Glomerular endothelial cell (primary cell): ENCODE results near the gene PLCL2. TPM values are rescaled to one million over a fixed set of nuclear protein-coding genes. Genes with fewer than 3 reads are reported as not detected.
"Not testable (repeated sequence)": the region's sequence is repeated elsewhere in the genome, so short reads cannot be mapped to it uniquely, and the experiment has no call there.

Experiments
- DNase-seq: peaks from one replicate; pipeline ENCODE4 v3.0.0-alpha.2; 2011; ENCODE audit warnings: low read depth, low spot score; ENCODE audit errors: extremely low read depth
- total RNA-seq: library from RNA; depleted of rRNA; stranded (reverse); fragments of >200 nt; gene quantifications from 2 replicates; pipeline ENCODE4 v1.2.3, GENCODE V29; 2015

PLCL2 gene
- total RNA-seq, 1 donor from 2014 or later: 13.1 TPM

GRCh38 chr3:17103579-17103978 is 218.8 kb downstream of the PLCL2 start:
- no peak for DNase-seq

DNA sequence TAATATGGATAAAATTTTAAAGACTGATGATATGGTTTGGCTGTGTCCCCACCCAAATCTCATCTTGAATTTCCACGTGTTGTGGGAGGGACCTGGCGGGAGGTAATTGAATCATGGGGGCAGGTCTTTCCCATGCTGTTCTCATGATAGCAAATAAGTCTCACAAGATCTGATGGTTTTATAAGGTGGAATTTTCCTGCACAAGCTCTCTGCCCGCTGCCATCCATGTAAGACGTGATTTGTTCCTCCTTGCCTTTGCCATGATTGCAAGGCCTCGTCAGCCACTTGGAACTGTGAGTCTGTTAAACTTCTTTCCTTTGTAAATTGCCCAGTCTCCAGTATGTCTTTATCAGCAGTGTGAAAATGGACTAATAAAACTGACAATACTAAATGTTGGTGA is 222.0 kb downstream of the PLCL2 start:
- DNase-seq: not testable (repeated sequence)

GRCh38 chr3:17110660-17111396 is 226.1 kb downstream of the PLCL2 start:
- no peak for DNase-seq

DNA sequence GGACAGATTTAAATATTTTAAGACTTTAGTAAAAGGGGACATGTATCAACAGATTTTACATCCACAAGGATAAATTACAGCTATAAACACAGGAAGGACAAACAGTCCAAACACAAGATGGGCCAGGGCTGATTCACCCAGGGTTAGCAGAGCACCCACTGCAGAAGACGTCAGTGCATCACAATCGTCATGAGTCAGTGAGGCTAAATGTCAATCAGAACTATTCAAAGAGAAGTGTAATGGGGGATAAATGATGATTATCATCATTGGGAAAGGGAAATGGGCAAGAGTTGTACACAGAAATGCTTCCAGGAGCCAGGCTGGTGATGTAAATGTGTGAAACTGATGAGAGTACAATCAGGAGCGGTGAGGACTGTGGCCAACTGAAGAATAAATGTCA is 226.8 kb downstream of the PLCL2 start:
- DNase-seq: no peak

DNA sequence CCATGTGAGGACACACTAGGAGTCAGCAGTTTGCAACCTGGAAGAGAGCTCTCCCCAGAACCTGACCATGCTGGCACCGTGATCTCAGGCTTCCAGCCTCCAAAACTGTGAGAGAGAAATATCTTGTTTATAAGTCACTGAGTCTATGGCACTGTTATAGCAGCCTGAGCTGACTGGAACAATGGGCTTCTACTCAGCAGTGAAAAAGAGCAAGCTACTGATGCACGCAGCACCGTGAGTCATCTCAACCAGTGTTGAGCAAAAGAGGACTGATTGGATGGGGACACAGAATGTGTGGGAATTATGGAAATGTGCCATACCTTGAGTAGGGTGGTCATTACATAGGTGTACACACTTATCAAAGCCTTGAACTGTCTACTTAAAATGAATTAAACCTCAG is 230.4 kb downstream of the PLCL2 start:
- no peak for DNase-seq

DNA sequence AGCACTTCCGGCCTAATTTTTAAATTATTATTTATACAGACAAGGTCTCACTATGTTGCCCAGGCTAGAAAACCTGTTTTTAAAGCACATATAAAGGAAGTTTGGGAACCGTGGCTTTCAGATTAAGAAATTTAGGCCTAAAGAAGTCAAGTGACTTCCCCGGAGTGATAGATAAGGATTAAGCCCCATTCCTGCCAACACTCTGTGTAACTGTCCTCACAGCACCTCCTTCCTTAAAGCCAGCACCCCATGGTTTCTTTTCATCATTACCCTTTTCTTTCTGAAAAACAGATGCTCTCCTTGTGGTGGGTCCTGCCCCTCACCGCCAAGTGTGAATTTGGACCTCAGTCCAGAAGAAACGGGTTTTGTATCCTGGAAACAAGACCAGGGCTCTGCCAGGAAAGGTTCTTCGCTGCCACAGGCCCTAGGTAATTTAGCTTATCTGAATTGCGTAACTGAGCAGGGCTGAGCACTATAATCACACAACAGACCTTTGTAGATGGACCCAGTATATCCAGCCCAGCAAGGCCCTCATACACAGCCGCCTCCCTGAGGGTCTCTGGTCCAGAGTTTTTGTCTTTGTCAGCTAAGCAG is 231.3 kb downstream of the PLCL2 start:
- no peak for DNase-seq

DNA sequence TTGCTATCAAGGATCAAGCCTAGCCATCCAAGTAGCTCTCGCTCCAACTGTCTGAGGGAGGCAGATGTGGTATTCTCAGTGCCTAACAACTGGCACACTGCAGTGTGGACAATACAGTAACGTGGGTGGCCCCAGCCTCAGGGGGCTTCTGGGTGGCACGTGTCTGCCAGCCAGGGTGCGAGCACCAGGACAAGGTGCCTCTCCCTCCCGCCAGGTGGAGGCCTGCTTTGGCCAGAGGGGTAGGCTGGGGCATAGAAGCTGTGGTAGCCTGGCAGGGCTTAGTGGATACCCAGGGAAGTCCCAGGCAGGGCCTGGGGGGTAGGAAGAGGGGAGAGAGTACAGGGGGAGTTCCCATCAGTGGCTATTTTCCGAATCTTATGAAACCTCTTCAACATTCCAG is 234.0 kb downstream of the PLCL2 start:
- DNase-seq: no peak

DNA sequence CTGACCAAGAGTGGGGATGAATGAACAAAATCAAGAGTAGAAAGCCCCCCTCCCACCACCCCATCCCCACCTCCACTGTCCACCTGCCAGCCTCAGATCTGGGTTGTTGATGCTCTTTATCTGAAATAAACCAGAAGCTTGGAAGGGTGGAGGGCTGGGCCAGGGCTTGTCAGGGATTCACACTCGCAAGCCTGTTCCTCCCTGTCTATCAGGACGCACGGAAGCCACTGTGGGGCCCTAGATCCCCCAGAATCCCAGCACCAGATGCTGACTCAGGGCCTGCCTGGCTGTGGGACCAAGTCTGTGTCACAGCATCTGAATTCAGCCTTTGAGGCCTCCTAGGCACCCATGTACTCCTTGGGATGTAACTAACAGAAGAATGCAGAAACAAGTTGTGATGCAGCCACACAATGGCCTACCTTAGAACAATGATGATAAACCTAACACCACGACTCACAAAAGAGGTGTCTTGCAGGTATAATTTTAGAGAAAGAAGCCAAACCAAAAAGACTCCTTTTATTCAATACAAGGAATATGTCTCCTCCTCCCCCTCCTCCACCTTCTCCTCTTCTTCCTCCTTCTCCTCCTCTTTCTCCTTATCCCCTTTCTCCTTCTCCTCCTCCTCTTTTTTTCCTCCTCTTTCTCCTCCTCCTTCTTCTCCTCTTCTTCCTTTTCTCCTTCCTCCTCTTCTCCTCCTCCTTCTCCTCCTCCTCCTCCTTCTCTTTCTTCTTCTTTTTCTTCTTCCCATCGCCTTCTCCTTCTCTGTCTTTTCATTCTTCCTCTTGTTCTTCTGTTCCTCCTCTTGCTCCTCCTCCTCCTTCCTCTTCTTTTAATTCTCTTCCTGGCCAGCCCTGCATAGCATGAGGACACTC is 234.7 kb downstream of the PLCL2 start:
- DNase-seq: no peak

DNA sequence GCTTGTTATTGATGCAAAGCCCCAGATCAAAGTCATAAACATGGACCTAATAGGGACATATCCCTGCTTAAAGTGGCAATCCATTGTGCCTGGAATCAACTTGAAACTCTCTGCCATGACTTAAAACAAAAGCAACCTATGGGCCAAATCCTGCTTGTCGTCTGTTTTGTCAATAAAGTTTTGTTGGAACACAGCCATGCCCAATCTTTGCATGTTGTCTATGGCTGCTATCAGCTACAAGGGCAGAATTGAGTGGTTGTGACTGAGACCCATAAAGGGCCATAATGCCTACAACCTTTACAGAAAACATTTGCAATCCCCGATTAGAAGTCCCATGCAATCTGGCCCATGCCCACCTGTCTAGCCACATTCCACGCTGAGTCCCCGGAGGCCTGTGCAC is 235.4 kb downstream of the PLCL2 start:
- no peak for DNase-seq

DNA sequence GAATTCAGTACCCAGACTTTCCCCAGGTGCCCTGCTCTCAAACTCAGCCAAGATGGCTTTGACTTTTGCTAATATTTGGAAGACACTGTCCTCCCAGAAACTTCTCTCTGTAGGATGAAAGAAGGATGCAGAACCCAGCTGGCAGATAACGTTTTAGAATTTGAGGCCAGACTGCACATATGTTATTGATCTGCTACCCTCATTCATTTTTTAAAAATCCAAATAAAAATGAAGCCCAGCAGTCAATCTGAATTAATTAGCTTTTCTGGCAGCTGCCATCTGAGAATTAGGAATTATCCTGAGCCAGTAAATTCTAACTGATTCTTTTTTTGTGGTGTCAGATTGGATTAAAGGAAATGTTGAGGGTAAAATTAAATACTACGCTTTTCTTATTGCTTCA is 236.6 kb downstream of the PLCL2 start:
- DNase-seq: no peak

- DNase-seq: no peak
These were observed 238.0 kb downstream of the PLCL2 start for GRCh38 chr3:17122758-17123157.

DNA sequence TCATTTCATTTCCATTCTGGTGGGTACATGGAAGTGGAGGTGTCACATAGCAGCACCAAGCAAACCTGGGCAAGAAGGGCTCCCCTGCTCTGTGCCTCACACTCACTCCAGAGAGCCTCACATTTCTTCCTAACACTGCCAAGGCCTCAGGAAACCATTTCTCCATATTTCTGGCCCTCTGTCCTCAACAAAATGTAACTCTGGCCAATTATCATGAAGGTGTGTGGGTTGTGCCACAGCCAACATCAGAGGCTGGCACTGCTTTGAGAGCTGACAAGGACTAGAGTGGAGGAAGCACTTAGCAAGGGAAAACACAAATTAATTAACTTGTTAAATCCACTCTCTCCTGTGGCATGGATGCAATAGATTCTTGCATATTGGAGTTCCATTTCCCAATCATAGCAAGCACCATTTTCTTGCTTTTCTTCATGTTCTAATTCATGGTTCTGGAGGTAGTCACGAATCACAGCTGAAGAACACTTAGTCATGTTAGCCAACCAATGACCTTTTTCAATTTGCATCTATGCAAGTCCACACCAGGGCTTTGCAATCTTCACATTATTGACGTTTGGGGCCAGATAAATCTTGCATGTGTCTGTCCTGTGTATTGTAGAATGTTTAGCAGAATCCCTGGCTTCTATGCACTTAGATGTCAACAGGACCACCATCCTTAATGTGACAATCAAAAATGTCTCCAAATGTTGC is 241.1 kb downstream of the PLCL2 start:
- DNase-seq: no peak

DNA sequence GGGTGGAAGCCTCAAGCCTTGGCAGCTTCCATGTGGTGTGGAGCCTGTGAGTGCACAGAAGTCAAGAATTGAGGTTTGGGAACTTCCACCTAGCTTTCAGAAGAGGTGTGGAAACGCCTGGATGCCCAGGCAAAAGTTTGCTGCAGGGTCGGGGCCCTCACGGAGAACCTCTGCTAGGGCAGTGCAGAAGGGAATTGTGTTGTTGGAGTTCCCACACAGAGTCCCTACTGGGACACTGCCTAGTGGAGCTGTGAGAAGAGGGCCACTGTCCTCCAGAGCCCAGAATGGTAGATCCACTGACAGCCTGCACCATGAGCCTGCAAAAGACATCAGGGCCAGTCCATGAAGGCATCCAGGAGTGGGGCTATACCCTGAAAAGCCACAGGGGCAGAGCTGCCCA is 243.9 kb downstream of the PLCL2 start:
- DNase-seq: not testable (repeated sequence)

GRCh38 chr3:17129556-17129955 is 244.8 kb downstream of the PLCL2 start:
- DNase-seq: no peak

DNA sequence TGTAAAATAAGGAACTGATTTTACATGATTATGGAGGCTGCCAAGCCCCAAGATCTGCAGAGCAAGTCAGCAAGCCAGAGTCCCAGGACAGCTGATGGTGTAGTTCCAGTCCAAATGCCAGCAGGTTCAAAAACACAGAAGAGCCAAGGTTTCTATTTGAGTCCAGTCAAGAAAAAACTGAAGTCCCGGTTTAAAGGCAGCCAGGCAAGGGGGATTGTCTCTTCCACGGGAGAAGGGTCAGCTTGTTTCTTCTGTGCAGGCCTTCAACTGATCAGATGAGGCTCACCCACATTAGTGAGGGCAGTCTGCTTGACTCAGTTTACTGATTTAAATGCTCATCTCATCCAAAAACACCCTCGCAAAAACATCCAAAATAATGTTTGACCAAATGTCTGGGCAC is 246.2 kb downstream of the PLCL2 start:
- DNase-seq: no peak

DNA sequence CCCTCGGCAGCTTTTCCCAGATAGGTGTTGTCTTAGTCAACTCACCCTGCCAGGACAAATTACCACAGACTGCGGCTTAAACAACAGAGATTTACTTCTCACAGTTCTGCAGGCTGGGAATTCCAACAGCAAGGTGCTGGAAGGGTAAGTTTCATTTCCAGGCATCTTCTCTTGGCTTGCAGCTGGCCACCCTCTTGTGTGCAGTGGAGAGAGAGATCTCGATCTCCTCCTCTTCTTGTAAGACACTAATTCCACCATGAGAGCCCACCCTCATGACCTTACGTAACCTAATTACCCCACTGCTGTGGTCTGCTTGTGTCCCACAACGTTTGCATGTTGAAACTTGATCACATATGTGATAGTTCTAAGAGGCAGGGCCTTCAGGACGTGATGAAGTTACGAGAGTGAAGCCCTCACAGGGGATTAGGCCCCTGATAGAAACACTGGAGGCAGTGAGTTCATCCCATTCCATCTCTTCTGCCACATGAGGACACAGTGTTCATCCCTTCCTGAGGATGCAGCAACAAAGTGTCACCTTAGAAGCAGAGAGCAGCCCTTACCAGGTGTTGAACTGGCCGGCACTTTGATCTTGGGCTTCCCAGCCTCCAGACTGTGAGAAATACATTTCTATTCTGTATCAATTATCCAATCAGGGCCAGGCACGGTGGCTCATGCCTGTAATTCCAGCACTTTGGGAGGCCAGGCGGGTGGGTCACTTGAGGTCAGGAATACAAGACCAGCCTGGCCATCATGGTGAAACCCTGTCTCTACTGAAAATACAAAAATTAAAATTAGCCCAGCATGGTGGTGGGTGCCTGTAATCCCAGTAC is 247.7 kb downstream of the PLCL2 start:
- no peak for DNase-seq

DNA sequence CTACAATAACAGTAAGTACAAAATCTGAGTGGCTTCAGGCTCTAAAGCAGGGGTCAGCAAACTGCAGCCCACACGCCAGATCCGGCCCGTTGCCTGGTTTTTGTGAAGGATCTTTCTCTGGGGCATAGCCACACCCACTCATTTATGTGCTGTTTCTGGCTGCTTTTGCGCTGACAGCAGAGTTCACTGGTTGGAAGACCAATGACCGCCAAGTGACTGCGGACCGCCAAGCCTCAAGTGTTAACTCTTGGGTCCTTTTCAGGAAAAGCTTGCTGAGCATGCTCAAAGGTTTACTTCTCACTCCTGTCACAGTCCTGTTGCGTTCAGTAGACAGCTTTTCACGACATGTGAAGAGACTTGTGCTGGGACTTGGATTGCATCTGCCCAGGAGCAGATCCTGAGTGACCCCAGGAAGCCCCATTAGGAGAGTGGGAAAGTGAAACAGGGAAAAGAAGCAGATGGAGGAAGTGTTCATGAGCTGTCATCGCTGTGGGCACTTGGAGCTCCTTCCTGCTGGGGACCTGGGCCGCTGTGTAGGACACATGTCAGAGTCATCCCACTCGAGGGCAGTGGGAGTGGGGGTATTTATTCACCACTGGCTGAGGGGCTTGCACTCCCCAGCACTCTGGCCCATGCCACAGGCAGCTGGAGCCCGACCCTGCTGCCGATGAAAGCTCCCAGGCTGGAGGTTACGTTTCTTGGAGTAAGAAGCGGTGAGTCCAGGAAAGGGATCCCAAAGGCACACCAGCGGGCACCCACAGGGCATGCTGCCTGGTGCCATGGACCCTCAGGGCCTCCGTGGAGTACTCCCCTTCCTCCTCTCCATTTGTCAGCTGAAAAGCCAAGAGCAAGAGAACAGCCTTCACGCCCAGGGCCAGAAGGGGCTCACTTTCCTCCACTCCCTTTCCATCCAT is 249.1 kb downstream of the PLCL2 start:
- no peak for DNase-seq

GRCh38 chr3:17135696-17136095 is 250.9 kb downstream of the PLCL2 start:
- no peak for DNase-seq

DNA sequence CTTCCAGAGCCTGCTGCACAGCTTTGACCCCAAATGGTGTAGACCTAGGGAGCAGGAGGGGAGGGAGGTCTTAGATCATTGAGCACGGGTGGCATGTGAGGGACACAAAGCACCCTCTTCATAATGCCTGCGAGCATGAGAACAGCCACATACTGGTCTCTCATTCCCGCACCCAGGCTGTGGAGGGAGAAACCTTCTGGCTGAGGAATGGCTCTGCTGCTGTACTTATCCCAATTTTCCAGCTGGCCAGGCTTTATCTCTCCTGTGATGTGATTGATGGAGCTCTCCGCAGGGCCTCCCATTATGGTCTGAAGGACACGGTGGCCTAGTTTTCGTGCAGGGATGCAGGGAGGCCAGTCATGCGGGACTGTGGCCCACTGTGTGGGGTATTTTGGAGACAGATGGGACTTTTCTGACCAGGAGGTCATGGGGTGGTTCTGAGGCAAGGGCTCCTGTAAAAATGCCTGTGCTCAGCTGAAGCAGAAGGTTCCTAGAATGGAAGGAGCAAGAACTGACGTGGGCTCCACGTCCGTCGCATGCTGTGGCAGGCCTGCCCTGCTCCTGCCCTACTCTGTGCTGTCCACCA is 251.5 kb downstream of the PLCL2 start:
- no peak for DNase-seq
